Measurements from ENCODE around the gene ETV6. TPM values are rescaled to one million over a fixed set of nuclear protein-coding genes. Genes with fewer than 3 reads are reported as not detected.

Gene ETV6
- total RNA-seq, 2 donors from 2014 or later, result 17.5 to 17.9 TPM

DNA sequence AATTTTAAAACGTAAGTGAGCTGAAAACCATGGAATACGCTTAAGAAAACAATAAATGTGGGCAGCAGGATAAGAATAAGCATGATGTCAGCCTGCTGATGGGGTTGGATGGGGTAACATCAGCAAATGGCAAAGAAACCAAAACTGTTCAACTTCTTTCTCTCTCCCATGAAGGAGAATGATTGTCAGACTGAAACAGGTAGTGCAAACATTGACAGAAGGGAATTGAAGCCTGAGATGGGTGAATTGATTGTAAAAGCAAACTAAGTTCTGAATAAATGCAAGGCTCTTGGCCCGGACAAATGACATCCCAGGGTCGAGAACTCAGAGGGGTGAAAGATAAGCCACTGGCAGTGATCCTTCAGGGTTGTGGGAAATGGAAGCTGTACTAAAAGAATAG is 182.6 kb downstream of the ETV6 start:
- Histone ChIP-seq H3K4me3 (no peak overlapping the region), H3K27ac (peak overlapping the region in 2 of 4 donors; percentile 3 to 22)
- WGBS, 2 donors, result 35 to 40% methylated on average over 4 of the region's 4 CpGs

DNA sequence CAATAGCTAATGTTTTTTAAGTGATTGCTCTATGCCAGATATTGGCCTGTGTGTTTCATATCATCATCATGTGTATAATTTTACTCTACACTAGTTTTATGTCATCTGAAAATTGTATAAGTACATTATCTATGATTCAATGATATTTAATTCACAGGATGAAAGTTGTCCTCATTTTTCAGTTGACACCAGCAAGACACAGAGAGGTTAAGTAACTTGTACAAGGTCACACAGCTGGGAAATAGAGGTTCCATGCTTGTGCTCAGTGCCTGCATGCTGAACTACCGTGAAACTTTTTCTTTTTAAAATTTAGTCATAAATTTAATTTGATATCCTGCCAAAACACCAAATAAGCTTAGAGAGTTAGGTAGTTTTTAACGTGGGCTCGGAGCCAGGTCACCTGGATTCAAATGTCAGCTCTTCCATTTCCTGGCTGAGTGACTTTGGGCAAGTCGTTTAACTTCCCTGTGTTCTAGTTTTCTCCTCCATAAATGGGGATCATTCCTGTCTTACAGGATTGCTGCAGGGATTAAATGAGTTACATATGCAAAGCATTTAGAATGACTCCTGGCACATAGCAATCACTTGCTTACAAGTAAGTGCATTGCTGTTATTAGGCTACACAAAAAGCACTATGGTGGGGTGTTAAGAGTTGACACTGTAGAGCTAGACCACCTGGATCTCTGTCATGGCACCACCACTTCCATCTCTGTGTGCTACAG is 183.9 kb downstream of the ETV6 start:
- Histone ChIP-seq H3K27me3 (no peaks in the 10 kb centered on the region), H3K4me1 (peaks cover 61% of the 10 kb centered on the region), H3K36me3 (replicated peaks in 1 of 2; ENCODE audit: insufficient read depth in 1 of 2, low read depth in 2 of 2) (no peaks in the 10 kb centered on the region), H3K27ac (peak overlapping the region in 2 of 4 donors; percentile 20 to 59), H3K4me3 (no peak overlapping the region), H3K9me3 (no peaks in the 10 kb centered on the region)
- 53 to 59% methylated on average over 4 of the region's 4 CpGs for WGBS, 2 donors
- intact Hi-C loops (cut with DNase I), result no loop called here
- no peak for TF ChIP-seq POLR2A (IDR thresholded peaks at IDR 0.05)
- TF ChIP-seq, protein P1, sequence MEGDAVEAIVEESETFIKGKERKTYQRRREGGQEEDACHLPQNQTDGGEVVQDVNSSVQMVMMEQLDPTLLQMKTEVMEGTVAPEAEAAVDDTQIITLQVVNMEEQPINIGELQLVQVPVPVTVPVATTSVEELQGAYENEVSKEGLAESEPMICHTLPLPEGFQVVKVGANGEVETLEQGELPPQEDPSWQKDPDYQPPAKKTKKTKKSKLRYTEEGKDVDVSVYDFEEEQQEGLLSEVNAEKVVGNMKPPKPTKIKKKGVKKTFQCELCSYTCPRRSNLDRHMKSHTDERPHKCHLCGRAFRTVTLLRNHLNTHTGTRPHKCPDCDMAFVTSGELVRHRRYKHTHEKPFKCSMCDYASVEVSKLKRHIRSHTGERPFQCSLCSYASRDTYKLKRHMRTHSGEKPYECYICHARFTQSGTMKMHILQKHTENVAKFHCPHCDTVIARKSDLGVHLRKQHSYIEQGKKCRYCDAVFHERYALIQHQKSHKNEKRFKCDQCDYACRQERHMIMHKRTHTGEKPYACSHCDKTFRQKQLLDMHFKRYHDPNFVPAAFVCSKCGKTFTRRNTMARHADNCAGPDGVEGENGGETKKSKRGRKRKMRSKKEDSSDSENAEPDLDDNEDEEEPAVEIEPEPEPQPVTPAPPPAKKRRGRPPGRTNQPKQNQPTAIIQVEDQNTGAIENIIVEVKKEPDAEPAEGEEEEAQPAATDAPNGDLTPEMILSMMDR (IDR thresholded peaks at IDR 0.05), result no peak
- DNase-seq (no peak), ATAC-seq (no peak)

More for the DNA sequence above, 182.6 kb downstream of the ETV6 start:
- TF ChIP-seq POLR2A (IDR thresholded peaks at IDR 0.05), result no peak
- TF ChIP-seq, protein P1 (IDR thresholded peaks at IDR 0.05), result no peak
- no peak for ATAC-seq
- intact Hi-C loops (cut with DNase I), result no loop called here
- H3K4me1 ChIP-seq, result peaks cover 62% of the 10 kb centered on the region
- no peaks in the 10 kb centered on the region for H3K36me3 ChIP-seq (replicated peaks in 1 of 2; ENCODE audit: insufficient read depth in 1 of 2, low read depth in 2 of 2)
- H3K27me3 ChIP-seq, result no peaks in the 10 kb centered on the region
- H3K9me3 ChIP-seq, result no peaks in the 10 kb centered on the region
- no peak for DNase-seq

DNA sequence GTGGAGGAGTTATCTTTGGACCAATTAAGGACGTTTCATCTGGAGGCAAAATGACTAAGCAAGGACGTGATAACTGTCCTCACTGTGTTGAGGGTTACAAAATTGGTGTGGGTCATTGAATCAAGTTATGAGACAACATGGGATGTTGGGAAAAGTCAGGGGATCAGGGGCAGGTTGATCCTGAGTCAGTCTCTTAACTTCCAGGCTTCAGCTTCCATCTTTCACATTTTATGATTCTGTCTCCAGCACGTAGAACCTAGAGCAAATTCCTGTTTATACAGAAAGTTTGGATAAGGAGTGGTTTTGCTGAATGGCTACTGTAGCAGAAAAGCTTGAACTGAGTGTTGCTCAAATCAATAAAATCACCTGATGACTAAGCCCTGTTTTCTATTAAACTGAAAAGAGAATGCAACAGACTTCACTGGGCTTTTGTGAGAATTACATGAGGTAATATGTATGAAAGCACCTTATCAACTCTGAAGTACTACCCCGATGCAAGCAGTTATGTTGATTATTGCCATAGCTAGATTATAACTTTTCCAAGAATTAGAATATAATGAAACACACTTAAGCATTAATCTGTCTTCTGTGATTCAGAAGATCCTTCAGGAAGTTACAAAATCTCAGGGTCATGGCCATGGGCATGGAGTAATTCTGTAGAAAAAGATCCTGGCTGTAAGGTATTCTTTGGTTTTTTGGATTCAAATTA is 184.8 kb downstream of the ETV6 start:
- H3K27me3 ChIP-seq, result no peaks in the 10 kb centered on the region
- no peaks in the 10 kb centered on the region for H3K9me3 ChIP-seq
- 26 to 30% methylated on average over 4 of the region's 4 CpGs for WGBS, 2 donors
- H3K27ac ChIP-seq, result peak overlapping the region in 3 of 4 donors; percentile 20 to 59 (median 32)
- TF ChIP-seq POLR2A (IDR thresholded peaks at IDR 0.05), result no peak
- TF ChIP-seq, protein P1 (IDR thresholded peaks at IDR 0.05), result no peak
- H3K4me3 ChIP-seq, result no peak overlapping the region
- H3K36me3 ChIP-seq (replicated peaks in 1 of 2; ENCODE audit: insufficient read depth in 1 of 2, low read depth in 2 of 2), result no peaks in the 10 kb centered on the region
- H3K4me1 ChIP-seq, result peaks cover 70% of the 10 kb centered on the region
- intact Hi-C loops (cut with DNase I), result no loop called here
- DNase-seq, result no peak
- peak; percentile 57 for ATAC-seq

DNA sequence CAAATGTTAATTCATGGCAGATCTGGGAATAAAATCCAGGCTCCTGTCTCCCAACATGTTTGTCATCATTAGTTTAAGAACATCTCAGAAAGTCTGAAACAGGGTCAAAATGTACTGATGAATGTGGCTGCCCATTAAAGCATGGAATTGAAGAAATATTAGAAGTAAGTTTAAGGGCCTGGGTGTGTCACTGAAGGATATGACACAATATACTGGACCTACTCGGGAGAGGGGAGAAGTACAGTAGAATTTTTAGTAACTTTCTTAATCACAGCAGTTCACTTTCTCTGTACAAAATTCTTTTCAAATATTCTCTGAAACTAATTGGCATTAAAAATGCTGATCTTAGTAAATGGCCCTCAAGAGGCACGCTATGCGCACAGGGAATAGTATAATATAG is 185.5 kb downstream of the ETV6 start:
- WGBS, 2 donors, result 84 to 92% methylated on average over 3 of the region's 3 CpGs
- intact Hi-C loops (cut with DNase I), result no loop called here
- no peak for TF ChIP-seq POLR2A (IDR thresholded peaks at IDR 0.05)
- TF ChIP-seq, protein P1 (IDR thresholded peaks at IDR 0.05), result no peak

More for the DNA sequence above, 185.5 kb downstream of the ETV6 start:
- no peak for ATAC-seq
- H3K27me3 ChIP-seq, result no peaks in the 10 kb centered on the region
- no peak overlapping the region for H3K4me3 ChIP-seq
- no peak for DNase-seq
- peak overlapping the region in 3 of 4 donors; percentile 20 to 59 (median 32) for H3K27ac ChIP-seq
- H3K4me1 ChIP-seq, result peaks cover 70% of the 10 kb centered on the region
- no peaks in the 10 kb centered on the region for H3K9me3 ChIP-seq
- no peaks in the 10 kb centered on the region for H3K36me3 ChIP-seq (replicated peaks in 1 of 2; ENCODE audit: insufficient read depth in 1 of 2, low read depth in 2 of 2)
